ENCODE results near the gene BCAR3. TPM values are rescaled to one million over a fixed set of nuclear protein-coding genes. Genes with fewer than 3 reads are reported as not detected.
A peak's percentile ranks its signal among the peaks of the same experiment; 100 is the strongest.
"Not testable (repeated sequence)": the region's sequence is repeated elsewhere in the genome, so short reads cannot be mapped to it uniquely, and the experiment has no call there.

The BCAR3 gene
- total RNA-seq, 2 donors from 2014 or later, result 45.2 to 47.7 TPM

GRCh38 chr1:93554883-93555872 lies 126.5 kb downstream of the BCAR3 start:
- Histone ChIP-seq H3K36me3 (no peaks in the 10 kb centered on the region), H3K27ac (peak overlapping the region; percentile 53), H3K27me3 (no peaks in the 10 kb centered on the region), H3K9me3 (no peaks in the 10 kb centered on the region), H3K9ac (ENCODE audit: low read depth in 2 of 2, low read length in 2 of 2) (peak overlapping the region in 1 of 2 donors; percentile 1), H3K4me3 (no peak overlapping the region), H3K4me1 (peaks cover 7% of the 10 kb centered on the region)
- TF ChIP-seq, protein P1, sequence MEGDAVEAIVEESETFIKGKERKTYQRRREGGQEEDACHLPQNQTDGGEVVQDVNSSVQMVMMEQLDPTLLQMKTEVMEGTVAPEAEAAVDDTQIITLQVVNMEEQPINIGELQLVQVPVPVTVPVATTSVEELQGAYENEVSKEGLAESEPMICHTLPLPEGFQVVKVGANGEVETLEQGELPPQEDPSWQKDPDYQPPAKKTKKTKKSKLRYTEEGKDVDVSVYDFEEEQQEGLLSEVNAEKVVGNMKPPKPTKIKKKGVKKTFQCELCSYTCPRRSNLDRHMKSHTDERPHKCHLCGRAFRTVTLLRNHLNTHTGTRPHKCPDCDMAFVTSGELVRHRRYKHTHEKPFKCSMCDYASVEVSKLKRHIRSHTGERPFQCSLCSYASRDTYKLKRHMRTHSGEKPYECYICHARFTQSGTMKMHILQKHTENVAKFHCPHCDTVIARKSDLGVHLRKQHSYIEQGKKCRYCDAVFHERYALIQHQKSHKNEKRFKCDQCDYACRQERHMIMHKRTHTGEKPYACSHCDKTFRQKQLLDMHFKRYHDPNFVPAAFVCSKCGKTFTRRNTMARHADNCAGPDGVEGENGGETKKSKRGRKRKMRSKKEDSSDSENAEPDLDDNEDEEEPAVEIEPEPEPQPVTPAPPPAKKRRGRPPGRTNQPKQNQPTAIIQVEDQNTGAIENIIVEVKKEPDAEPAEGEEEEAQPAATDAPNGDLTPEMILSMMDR (IDR thresholded peaks at IDR 0.05), result no peak
- no peak for DNase-seq
- intact Hi-C loops (cut with DNase I), result no loop called here

DNA sequence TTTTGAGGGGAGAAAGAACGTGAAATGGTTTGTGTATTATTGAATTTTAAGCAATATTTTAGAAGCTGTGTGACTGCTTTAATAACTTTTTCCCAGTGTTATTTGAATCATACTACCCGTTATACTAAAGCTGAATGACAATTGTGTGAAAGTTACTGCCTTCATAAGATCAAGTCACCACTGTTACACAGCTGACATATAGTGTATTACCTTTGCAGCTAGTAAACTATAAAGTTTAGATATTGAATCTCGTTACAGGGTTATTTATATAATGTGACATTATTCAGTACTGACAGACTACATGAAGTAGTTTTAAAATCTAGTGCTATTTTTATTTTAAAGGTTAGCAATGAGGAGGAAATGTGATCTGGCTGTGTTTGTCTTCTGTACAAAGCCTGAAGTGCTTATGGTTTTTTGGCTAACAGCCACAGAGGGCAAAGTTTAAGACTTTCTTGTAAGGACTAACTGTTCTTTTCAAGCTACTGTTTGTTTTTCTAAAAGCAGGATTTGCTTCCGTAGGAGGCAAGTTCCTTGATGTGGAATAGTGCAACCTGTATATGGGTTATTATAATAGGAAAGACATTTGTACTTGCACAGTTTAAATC lies 127.6 kb downstream of the BCAR3 start:
- DNase-seq, result peak; percentile 84
- H3K27me3 ChIP-seq; H3K9ac ChIP-seq (ENCODE audit: low read depth in 2 of 2, low read length in 2 of 2); H3K36me3 ChIP-seq; H3K4me1 ChIP-seq; H3K4me3 ChIP-seq; H3K9me3 ChIP-seq; intact Hi-C loops (cut with DNase I): not testable (repeated sequence)
- H3K27ac ChIP-seq, result peak overlapping the region; percentile 53

GRCh38 chr1:93552741-93553455 lies 128.7 kb downstream of the BCAR3 start:
- DNase-seq, result peak; percentile 47
- intact Hi-C loops (cut with DNase I), result no loop called here
- H3K27me3 ChIP-seq, result no peaks in the 10 kb centered on the region
- H3K9ac ChIP-seq (ENCODE audit: low read depth in 2 of 2, low read length in 2 of 2), result peak overlapping the region in 1 of 2 donors; percentile 41
- H3K4me3 ChIP-seq, result no peak overlapping the region
- H3K27ac ChIP-seq, result peak overlapping the region; percentile 53
- peaks cover 7% of the 10 kb centered on the region for H3K4me1 ChIP-seq
- TF ChIP-seq, protein P1 (IDR thresholded peaks at IDR 0.05), result no peak
- H3K36me3 ChIP-seq, result no peaks in the 10 kb centered on the region
- no peaks in the 10 kb centered on the region for H3K9me3 ChIP-seq

DNA sequence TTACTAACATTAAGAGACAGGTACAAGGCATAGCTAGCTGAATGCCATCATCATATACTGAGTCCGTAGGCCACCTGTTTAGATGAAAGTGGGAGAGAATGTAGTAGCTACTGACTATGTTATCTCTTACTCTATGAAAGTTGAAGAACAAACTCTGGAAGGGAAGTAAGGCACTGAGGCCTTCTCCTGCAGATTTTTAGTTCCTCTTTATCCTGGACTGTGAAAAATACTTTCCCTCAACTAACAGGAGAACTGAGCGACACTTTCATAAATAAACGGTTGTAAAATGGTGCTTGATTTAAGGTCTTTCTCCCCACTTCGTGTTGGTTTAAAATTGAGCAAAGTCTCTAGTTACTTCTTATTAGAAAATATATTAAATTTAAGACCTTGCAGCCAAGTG lies 131.8 kb downstream of the BCAR3 start:
- Histone ChIP-seq H3K9me3 (no peaks in the 10 kb centered on the region), H3K9ac (ENCODE audit: low read depth in 2 of 2, low read length in 2 of 2) (no peak overlapping the region), H3K27me3 (no peaks in the 10 kb centered on the region), H3K4me1 (peaks cover 5% of the 10 kb centered on the region), H3K4me3 (no peak overlapping the region), H3K27ac (no peak overlapping the region), H3K36me3 (no peaks in the 10 kb centered on the region)
- TF ChIP-seq, protein P1 (IDR thresholded peaks at IDR 0.05), result no peak
- intact Hi-C loops (cut with DNase I), result no loop called here
- DNase-seq, result no peak

GRCh38 chr1:93549131-93549530 lies 132.5 kb downstream of the BCAR3 start:
- no peaks in the 10 kb centered on the region for H3K36me3 ChIP-seq

More at GRCh38 chr1:93549131-93549530, 132.5 kb downstream of the BCAR3 start:
- TF ChIP-seq, protein P1 (IDR thresholded peaks at IDR 0.05), result no peak
- H3K4me1 ChIP-seq, result no peaks in the 10 kb centered on the region
- intact Hi-C loops (cut with DNase I), result no loop called here
- H3K27ac ChIP-seq, result no peak overlapping the region
- no peaks in the 10 kb centered on the region for H3K27me3 ChIP-seq
- H3K9ac ChIP-seq (ENCODE audit: low read depth in 2 of 2, low read length in 2 of 2), result no peak overlapping the region
- no peak overlapping the region for H3K4me3 ChIP-seq
- no peak for DNase-seq
- no peaks in the 10 kb centered on the region for H3K9me3 ChIP-seq
